GM21526 (cell line): ENCODE results near the gene MAP4.
"Not testable (repeated sequence)": the region's sequence is repeated elsewhere in the genome, so short reads cannot be mapped to it uniquely, and the experiment has no call there.

Experiments used
- ATAC-seq: cut with Tn5 transposase; IDR thresholded peaks from one replicate; pipeline ENCODE4 v1.9.1; 2021; ENCODE audit warnings: moderate library complexity; ENCODE audit not compliant: unreplicated experiment, low FRiP score

The MAP4 gene

GRCh38 chr3:48018841-48019240, 2.6 kb upstream of the MAP4 start:
- ATAC-seq, result no peak

- ATAC-seq, result no peak
Observed at GRCh38 chr3:48015431-48016180, 610 bp downstream of the MAP4 start.

GRCh38 chr3:48014358-48014757, 1.9 kb downstream of the MAP4 start:
- no peak for ATAC-seq

- ATAC-seq, result no peak
Observed at GRCh38 chr3:48013288-48013980, 2.8 kb downstream of the MAP4 start.

DNA sequence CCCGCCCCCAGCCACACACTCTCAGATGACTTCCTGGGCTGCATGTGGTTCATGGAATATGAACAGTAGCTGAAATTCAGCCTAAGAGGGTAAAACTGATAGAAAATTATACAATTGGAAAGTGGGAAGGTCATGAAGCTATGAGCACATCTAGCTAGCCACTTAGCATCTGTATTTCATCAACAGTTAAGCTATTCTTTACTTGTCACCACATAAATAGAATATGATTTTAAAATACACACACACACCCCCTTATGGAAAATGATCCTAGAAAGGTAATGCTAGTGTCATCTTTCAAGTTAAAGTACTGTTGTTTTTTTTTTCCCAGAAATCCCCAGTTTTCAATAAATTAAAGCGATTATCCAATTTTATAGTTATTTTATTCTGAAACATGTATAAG, 3.6 kb downstream of the MAP4 start:
- no peak for ATAC-seq

DNA sequence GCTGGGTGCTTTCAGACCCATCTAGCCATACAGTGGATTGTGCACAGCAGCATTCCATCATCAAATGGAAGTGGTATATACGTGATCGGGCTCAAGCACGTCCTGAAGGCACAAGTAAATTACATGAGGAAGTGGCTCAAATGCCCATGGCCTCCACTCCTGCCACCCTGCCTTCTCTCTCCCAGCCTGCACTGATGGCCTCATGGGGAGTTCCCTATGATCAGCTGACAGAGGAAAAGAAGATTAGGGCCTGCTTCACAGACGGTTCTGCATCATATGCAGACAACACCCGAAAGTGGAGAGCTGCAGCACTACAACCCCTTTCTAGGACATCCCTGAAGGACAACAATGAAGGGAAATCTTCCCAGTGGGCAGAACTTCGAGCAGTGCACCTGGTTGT, 8.2 kb downstream of the MAP4 start:
- ATAC-seq, result not testable (repeated sequence)

- ATAC-seq, result not testable (repeated sequence)
Observed at GRCh38 chr3:48007361-48007760, 8.9 kb downstream of the MAP4 start.

DNA sequence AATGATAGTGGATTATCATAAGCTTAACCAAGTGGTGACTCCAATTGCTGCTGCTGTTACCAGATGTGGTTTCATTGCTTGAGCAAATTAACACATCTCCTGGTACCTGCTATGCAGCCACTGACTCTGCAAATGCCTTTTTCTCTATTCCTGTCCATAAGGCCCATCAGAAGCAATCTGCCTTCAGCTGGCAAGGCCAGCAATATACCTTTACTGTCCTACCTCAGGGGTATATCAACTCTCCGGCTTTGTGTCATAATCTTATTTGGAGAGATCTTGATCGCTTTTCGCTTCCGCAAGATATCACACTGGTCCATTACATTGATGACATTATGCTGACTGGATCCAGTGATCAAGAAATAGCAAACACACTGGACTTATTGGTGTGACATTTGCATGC, 9.4 kb downstream of the MAP4 start:
- not testable (repeated sequence) for ATAC-seq

DNA sequence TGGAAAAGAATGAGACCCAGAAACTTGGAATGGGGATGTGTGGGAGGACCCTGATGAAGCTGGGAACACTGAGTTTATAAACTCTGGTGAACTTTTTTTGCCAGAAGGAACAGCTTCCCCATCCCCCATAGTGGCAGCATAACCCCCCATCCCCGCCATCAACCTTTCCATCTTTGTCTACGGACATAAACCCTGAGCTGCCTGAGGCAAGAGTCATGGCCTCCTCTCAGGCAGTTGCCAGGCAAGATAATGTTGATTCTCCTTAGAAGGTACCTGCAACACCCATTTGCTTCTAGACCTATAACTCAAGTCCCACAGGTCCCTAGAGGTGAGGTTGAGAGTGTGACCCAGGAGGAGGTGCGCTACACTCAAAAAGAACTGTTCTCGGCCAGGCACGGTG, 11.5 kb downstream of the MAP4 start:
- ATAC-seq, result no peak

- no peak for ATAC-seq
Observed at GRCh38 chr3:48002787-48003186, 13.4 kb downstream of the MAP4 start.

DNA sequence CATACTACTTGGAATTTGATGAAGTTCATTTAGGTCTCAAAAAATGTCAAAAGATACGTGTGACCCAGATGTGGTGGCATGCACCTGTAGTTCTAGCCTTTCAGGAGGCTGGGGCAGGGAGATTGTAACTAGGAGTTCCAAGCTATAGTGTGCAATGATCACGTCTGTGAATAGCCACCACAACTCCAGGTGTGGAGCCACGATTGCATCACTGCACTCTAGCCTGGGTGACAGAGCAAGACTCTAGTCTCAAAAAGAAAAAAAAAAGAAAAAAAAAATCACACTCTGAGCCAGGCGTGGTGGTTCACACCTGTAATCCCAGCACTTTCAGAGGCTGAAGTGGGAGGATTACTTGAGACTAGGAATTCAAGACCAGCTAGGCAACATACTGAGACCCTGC, 14.2 kb downstream of the MAP4 start:
- no peak for ATAC-seq

GRCh38 chr3:48000212-48000611, 16.0 kb downstream of the MAP4 start:
- no peak for ATAC-seq

- no peak for ATAC-seq
Observed at GRCh38 chr3:47996440-47996839, 19.8 kb downstream of the MAP4 start.

DNA sequence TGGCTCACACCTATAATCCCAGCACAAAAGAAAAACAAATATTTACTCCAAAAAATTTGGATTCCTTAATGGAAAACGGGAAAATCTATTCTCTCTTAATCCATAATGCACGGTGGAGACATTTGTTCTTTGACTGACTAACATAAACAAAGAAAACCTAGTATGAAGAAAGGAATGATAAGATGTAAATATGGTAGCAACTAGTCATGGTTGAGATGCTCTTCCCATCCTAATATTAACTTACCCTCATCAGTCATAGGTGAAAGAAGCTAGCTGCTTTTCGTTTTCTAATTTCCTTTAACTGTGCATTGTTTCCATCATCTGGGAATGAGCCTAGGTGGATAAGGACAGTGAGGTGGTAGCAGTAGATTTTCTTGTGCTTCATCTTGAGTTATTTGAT, 22.0 kb downstream of the MAP4 start:
- ATAC-seq, result no peak

DNA sequence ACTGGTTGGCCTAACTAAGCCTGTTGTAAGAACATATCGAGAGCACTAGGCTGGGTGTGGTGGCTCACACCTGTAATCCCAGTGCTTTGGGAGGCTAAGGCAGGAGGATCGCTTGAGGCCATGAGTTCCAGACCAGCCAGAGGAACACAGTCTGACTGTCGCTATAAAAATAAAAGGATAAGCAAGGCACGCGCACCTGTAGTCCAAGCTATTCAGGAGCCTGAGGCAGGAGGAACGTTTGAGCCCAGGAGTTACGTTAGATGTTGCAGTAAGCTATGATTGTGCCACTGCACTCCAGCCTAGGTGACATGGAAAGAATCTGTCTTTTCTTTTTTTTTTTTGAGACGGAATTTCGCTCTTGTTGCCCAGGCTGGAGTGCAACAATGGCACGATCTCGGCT, 24.9 kb downstream of the MAP4 start:
- no peak for ATAC-seq

GRCh38 chr3:47989981-47990440, 26.2 kb downstream of the MAP4 start:
- no peak for ATAC-seq

DNA sequence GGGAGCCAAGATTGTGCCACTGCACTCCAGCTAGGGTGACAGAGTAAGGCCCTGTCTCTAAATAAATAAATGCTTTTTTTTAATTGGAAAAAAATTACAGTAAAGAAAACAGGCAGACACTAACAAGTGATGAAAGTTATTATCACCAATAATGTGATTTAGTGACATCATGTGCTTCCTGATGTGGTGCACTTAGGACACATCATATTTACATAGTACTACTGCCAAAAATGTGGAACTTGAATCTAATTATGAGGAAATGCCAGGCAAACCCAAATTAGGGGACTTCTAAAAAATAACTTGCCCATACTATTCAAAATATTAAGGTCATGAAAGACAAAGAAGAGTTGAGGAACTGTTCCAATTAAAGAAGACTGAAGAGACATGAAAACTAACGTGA, 30.8 kb downstream of the MAP4 start:
- ATAC-seq, result no peak

GRCh38 chr3:47984075-47984728, 32.0 kb downstream of the MAP4 start:
- no peak for ATAC-seq

- ATAC-seq, result no peak
Observed at GRCh38 chr3:47980795-47981194, 35.4 kb downstream of the MAP4 start.

- no peak for ATAC-seq
Observed at GRCh38 chr3:47979070-47979469, 37.1 kb downstream of the MAP4 start.

GRCh38 chr3:47978386-47978785, 37.8 kb downstream of the MAP4 start:
- ATAC-seq, result no peak
